LoVo (cell line): Measurements from ENCODE around the gene SPATA2.
"Not testable (repeated sequence)": the region's sequence is repeated elsewhere in the genome, so short reads cannot be mapped to it uniquely, and the experiment has no call there.

Experiments used
- DNase-seq: peaks from one replicate; pipeline ENCODE4 v3.0.0-alpha.2; 2016; ENCODE audit warnings: low spot score

The SPATA2 gene

DNA sequence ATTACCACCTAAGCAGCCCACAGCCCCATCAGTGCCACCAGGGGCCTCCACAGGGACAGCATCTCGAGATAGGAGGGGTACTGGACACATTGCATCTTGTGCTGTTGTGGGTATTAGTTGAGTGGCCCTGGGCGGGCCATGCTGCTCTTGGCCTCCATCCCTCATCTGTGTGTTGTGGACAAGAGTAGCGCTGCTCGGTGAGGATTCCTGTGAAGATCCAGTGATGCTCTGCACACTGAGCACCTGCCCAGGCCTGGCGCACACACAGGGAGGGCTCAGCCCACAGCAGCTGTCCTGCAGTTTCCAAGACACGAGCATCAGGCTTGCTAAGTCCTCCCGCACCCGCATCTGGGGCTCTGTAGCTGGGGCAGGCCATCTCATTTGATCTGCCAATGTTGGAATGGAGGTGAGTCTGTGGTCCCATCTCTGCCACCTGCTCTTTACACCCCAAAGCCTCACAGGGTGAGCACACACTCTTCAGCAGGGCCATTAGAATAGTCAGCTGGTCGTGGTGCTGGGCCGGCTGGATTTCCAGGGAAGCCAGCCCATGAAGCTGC, 32.0 kb downstream of the SPATA2 start:
- DNase-seq: no peak

DNA sequence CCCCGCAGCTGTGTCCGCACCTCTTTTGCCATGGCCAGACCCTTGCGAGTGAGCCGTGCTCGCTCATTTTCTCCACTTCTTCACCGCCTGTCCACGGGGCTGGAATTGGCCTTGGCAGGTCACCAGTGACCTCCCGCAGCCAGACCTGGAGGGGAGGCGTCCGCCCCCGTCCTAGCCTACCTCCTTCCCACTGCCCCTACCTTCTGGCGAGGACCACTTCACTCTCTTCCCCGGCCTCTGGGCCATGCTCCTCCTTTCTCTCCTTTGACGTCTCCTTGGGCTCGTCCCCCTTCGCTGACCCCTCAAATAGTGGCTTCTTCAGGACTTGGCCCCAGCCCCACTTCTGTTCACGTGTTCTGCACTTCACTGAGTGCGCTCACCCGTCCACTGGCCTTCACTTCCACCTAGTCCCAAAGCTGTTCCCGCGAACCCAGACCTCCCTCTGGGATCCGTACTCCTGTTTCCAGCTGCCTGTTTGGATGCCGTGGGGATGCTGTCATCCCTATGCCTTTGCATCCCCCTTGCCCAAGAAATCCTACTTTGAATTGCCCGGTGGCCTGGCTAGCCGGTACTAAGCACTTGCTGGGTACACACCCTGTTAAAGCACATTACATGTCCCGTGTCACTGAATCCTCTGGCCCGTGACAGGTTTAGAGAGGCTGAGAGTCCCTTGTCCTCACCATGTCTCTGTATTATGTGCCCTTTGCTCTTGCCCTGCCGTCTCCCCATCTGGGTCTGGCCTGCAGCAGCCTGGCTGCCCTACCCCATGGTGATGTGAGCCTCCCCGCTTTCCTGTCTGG, 33.0 kb downstream of the SPATA2 start:
- DNase-seq: no peak

DNA sequence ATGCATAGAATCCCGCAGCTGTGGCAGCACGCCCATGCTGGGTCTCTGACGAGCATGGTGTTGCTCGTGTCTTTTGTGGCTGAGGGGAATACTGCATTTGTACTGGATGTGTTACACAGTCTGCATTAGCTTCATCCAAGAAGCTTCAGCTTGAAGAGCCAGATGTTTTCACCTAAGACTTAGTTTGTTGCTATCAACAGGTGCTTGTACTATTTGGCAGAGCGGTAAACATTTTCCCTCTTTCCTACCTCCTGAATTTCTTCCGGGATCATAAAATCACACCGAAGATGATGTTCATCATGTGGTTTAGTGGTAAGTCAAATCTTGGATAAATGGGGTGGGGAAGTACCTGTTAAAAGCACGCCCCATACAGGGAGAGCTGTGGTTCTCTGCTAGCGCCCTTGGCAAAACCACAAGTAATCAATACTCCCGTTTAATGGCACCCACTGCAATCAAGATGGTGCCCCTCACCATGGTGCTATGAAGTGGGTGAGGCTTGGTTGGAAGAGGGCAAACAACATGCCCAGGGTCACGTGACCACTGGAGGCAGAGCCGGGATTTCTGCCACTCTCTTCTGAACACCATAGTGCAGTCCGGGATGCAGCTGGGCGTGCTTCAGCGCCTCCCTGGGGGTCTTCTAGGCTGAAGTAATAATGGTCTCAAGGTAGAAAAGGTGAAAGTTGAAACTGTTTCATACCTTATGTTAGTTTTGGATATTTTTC, 34.4 kb downstream of the SPATA2 start:
- no peak for DNase-seq

DNA sequence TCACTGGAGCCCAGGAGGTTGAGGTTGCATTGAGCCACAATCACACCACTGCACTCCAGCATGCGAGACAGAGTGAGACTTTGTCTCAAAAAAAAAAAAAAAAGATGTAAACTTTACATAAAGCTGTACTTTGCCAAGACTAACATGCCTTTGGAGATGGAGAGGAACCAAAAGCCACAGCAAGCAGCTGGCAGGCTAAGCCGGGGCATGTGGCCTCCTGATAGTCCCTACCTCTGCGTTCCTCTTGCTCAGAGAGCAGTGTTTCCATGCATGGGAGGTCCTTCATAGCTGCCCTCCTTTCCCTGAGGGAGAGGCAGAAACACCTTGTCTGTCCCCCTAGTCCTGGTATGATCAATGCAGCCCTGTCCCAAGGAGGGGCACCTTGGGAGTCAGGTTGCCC, 35.2 kb downstream of the SPATA2 start:
- no peak for DNase-seq

DNA sequence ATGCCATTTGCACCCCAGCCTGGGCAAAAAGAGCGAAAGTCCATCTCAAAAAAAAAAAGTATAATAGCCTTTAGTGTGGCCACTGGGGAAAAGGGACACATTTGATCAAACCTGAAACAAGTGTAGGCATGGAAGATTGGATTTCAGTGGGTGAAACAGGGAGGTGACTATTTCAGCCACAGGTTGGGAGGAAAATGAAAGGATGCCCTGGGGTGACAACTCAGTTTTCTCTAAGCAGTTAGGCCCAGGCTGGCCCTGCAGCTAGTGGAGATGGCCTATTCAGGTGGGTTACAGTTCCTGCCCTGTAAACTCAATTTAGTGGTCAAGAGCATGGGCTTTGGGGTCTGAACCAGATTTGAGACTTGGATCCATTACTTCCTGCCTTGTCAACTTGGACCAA, 36.4 kb downstream of the SPATA2 start:
- DNase-seq: no peak

DNA sequence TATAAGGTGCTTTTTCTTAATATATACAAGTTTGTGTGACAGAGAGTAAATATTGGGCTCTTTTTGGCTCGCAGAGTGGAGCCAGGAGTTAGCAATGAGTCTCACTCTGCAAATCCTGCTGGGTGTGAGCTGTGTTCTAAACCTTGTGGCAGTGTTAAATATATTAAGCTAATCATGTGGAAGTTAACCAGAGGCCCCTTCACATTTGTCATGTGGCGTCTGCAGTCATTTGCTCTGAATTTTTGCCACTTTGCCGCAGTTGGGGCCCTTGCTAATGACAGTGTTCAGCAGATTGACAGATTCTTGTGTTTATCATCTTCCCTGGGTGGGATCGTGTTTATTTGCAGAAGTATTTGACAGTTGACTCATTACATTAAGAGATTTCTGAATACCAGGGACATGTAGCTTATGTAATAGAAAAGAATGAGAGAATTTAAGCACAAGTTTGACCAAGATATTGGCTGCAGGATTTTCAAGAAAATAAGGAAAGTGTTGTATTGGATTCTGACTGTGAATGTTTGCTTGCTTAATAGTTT, 37.9 kb downstream of the SPATA2 start:
- no peak for DNase-seq

DNA sequence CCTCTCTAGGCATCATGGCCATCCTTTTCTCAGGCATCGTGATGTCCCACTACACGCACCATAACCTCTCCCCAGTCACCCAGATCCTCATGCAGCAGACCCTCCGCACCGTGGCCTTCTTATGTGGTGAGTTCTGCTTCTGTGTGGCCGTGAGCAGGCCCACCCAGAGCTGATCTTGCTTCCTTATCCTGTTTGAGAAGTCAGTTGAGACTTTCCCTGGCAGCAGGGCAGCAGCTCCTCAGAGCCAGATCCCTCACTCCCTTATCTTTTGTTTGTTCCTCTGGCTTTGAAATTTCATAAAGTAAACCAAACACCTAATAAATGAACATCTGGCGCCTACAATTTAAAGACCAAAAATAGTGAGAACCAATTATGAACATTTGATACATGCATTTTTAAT, 40.6 kb downstream of the SPATA2 start:
- no peak for DNase-seq

DNA sequence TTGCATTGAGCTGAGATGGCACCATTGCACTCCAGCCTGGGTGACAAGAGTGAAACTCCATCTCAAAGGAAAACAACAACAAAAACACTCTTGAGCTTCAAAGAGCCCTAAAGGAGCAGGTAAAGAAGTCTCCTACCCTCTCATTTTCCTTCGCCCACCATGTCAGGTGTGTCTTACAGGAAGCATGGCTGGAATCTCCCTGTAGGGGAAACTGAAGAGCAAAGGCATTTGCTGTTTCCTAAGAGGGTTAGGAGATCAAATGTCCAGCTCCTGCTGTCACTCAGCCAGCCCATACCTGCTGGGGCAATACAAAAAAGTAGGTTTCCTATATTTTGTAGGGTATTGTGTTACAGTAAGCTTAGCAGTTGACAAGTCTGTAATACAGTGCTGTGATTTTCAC, 43.3 kb downstream of the SPATA2 start:
- DNase-seq: no peak

DNA sequence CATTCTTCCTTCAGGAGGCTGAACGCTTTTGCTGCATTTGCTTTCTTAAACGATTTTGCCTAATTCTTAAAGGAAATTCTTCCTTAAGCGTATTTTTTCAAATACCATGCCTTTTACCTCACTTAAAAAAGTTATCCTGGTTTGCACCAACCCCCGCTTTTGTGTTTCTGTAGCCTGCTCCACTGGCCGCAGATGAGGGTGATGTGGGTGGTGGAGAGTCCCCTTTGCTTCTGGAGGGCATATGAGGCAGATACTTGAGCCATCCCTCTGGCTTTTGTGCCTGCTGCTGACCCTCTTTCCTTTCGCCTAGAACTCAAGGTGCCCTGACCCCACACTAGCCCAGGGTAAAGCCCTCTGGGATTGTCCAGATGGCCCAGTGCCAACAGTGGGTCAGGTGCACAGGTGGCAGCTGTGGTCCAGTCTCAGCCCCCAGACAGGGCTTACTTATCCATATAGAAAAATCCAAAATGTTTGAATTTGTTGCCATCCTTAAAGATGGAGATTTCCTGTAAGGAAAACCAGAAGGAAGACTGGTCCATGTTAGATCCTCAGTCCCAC, 43.9 kb downstream of the SPATA2 start:
- DNase-seq: no peak

DNA sequence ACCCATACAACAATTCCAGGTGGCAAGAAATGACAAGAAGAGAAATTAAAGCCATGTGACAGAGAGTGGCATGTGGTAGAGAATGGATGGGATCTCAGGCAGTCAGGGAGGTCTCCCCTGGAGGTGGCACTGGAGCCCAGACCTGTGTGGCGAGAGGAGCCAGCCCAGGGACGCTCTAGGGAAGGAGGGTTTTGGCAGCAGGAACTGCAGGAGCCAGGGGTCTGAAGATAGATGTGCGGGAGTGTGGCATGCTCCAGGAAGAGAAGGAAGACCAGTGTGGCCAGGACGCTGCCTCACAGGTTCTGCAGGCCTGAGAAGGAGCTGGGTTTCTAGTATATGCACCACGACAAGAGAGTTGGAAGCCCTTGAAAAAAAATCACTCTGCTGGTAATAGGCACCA, 45.1 kb downstream of the SPATA2 start:
- DNase-seq: no peak

DNA sequence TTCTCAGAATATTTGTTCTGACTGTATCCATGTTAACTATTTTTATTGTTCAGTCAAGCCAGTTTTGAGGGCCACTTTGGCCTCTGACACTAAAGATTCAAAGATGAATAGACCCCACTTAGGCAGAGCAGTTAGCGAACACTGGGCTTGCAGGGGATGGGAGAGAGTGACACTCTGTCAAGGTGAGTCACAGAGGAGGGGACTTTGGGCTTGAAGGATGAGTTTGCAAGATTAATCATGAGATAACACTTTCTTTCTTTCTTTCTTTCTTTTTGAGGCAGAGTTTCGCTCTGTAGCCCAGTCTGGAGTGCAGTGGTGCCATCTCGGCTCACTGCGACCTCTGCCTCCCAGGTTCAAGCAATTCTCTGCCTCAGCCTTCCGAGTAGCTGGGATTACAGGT, 46.4 kb downstream of the SPATA2 start:
- no peak for DNase-seq

DNA sequence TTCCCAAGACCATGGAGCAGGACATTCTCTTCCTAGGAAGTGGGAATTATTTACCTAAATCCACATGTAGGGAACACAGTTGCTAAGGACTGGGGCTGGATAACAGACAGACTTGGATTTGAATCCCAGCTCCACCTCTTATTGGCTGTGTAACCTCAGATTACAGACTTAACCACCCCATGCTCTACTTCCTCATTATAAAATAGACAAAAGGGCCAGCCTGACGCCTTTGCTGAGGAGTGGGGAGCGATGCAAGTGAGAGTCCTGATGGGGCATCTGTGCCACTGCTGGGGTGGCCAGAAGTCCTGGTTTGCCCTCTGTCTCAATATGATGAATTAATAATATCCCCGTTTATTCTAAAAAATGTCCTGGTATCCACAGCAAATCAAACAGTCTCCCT, 46.8 kb downstream of the SPATA2 start:
- no peak for DNase-seq

DNA sequence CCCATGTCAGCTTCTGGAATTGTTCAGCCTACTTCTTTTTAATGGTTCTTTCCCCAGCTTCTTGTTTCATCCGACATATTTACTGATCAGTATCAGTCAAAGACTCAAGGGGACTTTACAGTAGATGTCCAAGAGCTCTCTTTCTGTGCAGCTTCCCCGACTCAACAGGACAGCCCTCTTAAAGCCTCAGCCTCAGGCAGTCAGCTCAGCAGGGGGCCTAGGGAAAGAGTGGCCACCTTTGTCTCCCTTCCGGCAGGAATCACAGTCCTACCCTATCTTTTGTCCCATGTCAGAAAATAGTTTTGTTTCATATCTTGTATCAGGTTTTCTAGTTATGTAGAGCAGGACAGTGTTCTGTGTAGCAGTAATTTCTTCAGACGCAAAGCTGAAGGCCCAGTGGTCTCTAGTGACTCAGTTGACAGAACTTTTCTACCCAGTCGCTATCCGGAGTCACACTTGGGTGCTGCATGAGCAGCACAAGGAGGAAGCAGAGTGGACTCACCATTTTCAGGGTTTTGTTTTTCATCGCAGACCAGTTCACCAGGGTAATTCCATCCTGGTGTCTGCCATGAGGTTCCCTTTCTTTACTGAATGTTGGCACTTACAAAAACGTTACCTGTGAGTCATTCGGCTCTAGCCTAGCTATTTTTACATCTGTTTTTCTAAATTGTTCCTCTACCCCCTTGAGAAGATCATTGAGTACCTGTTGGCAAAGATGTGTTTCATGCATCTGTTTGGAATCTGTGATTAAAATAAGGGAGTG, 47.7 kb downstream of the SPATA2 start:
- DNase-seq: no peak

DNA sequence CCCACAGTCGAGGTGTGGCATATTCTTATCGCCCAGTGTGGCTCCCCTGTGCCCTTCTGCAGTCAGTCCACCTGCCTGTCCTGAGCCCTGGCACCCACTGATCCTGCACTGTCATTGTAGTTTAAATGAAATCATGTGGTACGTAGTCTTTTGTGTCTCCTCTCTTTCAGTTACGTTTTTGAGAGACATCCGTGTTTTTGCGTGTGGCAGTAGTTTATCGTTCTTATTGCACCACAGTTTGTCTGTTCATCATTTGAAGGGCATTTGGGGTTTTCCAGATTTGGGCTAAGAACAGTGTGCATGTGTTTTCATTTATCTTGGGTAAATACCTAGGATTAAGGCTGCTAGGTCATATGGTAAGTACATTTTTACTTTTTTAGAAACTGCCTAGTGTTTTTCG, 49.3 kb downstream of the SPATA2 start:
- DNase-seq: no peak

DNA sequence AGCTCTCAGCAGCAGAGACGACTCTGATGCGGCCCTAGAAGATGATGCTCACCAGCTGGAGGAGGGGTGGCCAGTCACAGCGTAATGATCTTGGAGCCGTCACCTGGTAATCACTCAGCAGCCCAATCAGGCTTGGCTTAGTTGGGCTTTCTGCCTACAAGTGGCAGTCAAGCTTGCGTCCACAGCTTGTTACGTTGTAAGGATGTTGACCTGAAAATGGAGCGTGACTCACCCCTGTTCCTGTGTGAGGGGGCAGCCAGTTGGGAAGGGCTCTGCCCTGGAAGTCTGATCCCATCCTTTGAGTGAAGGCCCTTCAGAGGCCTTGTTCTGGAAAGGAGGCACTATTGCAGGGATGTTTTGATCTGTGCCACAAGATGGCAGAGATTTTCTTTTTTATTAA, 49.8 kb downstream of the SPATA2 start:
- no peak for DNase-seq

DNA sequence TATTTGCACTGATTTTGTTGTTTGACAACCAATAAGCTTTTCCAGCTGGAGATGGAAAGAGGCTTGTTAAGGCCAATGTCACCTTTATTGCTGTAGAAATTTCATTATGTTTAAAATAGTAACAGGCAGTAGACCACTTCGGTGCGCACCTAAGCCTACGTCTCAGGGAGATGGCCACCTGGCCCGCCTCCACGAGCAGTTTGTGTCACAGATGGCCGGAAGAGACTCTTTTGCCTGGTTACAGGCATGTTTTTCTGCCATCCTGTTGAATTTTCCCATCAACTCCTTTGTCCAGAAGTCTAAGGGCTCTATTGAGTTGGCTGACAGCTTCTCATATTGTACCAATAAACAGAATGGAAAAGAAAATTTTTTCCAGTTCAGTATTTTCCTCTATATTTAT, 51.7 kb downstream of the SPATA2 start:
- DNase-seq: no peak

DNA sequence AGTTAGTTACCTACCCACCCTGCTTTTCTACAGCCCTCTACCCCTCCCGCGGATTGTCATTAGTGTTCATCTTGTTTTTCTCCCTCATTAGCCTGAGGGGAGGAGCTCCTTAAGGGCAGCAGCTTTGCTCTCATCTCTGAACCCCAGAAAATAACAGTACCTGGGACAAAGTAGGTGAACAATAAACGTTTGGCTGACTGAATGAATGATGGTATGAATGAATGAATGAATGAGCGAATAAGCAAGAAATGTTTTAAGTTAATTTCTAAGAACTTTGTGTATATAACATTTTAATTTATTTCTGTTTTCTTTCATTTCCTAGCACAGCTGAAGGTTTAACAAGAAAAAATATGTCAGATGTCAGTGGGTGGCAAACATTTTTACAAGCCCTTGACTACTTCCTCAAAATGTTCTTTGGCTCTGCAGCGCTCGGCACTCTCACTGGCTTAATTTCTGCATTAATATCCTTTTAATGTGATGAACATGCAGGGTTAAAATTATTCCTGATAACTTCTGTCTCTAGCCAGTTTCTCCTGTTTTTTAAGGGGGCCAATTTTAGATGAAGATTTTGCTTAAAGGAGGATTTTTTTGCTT, 52.6 kb downstream of the SPATA2 start:
- DNase-seq: no peak

DNA sequence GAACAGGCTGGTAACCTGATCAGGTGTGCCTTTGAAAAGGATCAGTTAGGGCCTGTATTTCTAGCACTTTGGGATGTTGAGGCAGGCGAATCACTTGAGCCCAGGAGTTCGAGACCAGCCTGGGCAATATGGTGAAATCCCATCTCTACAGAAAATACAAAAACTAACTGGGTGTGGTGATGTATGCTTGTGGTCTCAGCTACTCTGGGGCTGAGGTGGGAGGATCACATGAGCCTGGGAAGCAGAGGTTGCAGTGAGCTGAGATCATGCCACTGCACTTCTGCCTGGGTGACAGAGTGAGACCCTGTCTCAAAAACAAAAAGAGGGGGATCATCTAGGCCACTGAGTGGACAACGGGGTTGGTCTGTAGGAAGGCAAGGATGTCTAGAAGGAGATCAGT, 54.1 kb downstream of the SPATA2 start:
- not testable (repeated sequence) for DNase-seq

DNA sequence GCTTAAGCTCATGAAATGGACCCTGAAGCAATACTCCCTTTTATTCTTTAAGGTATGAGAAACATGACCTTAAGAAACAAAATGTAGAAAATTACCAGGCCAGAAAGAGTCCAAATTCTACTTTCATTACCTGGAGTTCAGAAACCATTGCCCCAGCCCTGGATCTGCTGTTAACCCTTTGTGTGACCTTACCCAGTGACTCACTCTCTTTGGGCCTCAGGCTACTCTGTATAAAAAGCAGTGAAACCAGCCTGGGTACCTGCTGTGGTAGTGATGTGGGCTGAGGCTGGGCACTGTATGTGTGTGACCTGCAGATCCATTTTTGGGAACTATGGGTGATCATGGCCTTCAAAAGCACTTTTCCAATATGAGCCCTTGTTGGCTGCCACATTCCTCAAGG, 55.5 kb downstream of the SPATA2 start:
- no peak for DNase-seq

DNA sequence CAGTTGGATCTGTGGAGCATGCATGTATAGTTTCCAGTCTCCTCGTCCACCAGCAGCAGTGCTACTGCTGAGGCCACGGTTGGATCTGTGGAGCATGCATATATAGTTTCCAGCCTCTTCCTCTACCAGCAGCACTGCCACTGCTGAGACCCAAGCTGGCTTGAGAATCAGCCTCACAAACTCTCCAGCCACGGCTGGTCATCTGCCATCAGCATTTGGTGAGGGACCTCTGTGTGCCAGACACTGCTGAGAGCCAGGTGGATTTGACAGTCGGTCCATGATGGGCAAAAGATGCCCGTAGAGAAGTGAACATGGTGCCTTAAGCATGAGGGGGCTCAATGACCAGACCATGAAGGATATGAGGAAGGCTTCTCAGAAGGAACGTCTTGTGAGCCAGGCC, 56.3 kb downstream of the SPATA2 start:
- no peak for DNase-seq

DNA sequence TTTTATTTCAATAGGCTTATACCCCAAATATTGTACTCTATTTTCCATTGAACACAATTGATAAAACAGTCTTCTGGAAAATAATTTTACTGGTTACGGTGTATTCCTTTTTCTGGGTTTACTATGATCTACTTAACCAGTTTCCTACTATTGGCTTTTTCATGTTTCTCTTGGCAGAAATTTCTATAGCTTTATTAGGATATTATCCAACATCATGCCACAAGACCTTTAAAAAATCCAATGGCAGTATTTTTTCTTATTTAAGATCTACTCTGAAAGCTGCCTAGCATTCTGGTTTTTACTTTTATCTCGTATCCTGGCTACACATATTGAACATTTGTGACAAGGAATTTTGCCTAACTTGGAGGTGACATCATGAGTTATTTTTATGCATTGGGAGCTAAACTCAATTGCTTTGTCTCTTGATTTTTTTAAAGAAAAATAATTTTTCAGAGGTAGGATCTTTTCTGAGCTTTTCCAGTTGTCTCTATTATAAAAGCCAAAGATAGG, 57.2 kb downstream of the SPATA2 start:
- DNase-seq: no peak

DNA sequence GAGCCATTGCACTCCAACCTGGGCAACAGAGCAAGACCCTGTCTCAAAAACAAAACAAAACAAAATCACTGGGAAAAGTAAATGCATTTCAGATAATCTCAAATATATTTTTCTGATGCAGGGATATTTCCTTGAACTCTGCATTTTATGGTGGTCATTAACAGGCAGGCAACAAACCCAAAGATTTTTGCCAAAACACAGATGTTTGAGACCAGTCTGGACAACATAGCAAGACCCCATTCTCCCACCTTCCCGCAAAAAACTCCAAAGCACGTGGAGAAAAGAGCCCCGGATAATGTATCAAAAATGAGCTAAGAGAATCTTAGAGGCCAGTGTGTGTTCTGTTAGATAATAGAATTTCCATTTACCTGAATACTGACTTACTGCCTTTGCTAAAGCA, 58.4 kb downstream of the SPATA2 start:
- no peak for DNase-seq
